MCF 10A (cell line): ENCODE results near the gene PNMT. TPM values are rescaled to one million over a fixed set of nuclear protein-coding genes. Genes with fewer than 3 reads are reported as not detected.

Source experiments
- Bru-seq: library from RNA; stranded (reverse); fragments of 400-500 nt; gene quantifications from one replicate; lab custom pipeline; 2021; lab: Mats Ljungman, UMichigan
- BruChase-seq, 2 experiments: library from RNA; stranded (reverse); fragments of 400-500 nt; gene quantifications; one replicate each; lab custom pipeline; 2021; lab: Mats Ljungman, UMichigan
- BruUV-seq: library from RNA; stranded (reverse); fragments of 400-500 nt; replicated peaks from 2 replicates; lab custom pipeline; 2021; lab: Mats Ljungman, UMichigan
- CTCF ChIA-PET: fragments of 300-600 bp; sonication (Branson Sonifier 250); formaldehyde crosslinking; extraction: SDS; loops from one replicate; lab custom pipeline; 2021; ENCODE audit warnings: antibody characterized with exemption, inconsistent platforms; lab: Yijun Ruan, JAX
- POLR2A ChIA-PET: fragments of 300-600, 350-650 bp; sonication (Branson Sonifier 250); formaldehyde crosslinking; extraction: SDS; loops from one replicate; lab custom pipeline; 2020; ENCODE audit warnings: antibody characterized with exemption, inconsistent platforms; lab: Yijun Ruan, JAX
- DNase-seq: peaks from one replicate; pipeline ENCODE4 v3.0.0-alpha.2; 2018; ENCODE audit not compliant: unreplicated experiment
- H3K27ac Mint-ChIP-seq: one replicate; pipeline ENCODE4 v1.8.0; 2022; ENCODE audit warnings: mild to moderate bottlenecking, low read depth, mixed read lengths; ENCODE audit not compliant: unreplicated experiment
- H3K27me3 Mint-ChIP-seq: one replicate; pipeline ENCODE4 v1.8.0; 2022; ENCODE audit warnings: mixed read lengths; ENCODE audit not compliant: insufficient read depth, unreplicated experiment
- H3K36me3 Mint-ChIP-seq: one replicate; pipeline ENCODE4 v1.8.0; 2022; ENCODE audit warnings: mild to moderate bottlenecking, moderate library complexity, mixed read lengths; ENCODE audit not compliant: insufficient read depth, unreplicated experiment
- H3K4me1 Mint-ChIP-seq: one replicate; pipeline ENCODE4 v1.8.0; 2022; ENCODE audit warnings: mixed read lengths; ENCODE audit not compliant: insufficient read depth, unreplicated experiment
- H3K4me3 Mint-ChIP-seq: one replicate; pipeline ENCODE4 v1.8.0; 2022; ENCODE audit warnings: mild to moderate bottlenecking, moderate library complexity, mixed read lengths; ENCODE audit not compliant: unreplicated experiment
- H3K9me3 Mint-ChIP-seq: one replicate; pipeline ENCODE4 v1.8.0; 2022; ENCODE audit warnings: mixed read lengths; ENCODE audit not compliant: unreplicated experiment
- intact Hi-C: fragments of 100-400 bp; cut with micrococcal nuclease; formaldehyde crosslinking; loops from 2 replicates; pipeline ENCODE4 v1.14.1; 2022
- long read RNA-seq: library from polyadenylated mRNA; stranded (forward); transcript quantifications from one replicate; pipeline ENCODE4 v2.0.0, GENCODE V29; 2022
- total RNA-seq: library from RNA; stranded (reverse); gene quantifications from 2 replicates; pipeline ENCODE4 v1.2.3, GENCODE V29; 2022
- TF ChIP-seq, protein P1 (sequence below): fragments of 200-600 bp; IDR thresholded peaks from one replicate; pipeline ENCODE4 v1.8.0; 2022; ENCODE audit warnings: antibody characterized with exemption, mild to moderate bottlenecking; ENCODE audit not compliant: unreplicated experiment

Gene PNMT, protein sequence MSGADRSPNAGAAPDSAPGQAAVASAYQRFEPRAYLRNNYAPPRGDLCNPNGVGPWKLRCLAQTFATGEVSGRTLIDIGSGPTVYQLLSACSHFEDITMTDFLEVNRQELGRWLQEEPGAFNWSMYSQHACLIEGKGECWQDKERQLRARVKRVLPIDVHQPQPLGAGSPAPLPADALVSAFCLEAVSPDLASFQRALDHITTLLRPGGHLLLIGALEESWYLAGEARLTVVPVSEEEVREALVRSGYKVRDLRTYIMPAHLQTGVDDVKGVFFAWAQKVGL
- total RNA-seq (not detected in 2 replicates), Bru-seq, nascent RNA (not detected), BruChase-seq, experiment 1, labeled RNA remaining after a 6-hour chase (not detected), BruChase-seq, experiment 2, labeled RNA remaining after a 2-hour chase (not detected)
- long read RNA-seq, result 0 reads

DNA sequence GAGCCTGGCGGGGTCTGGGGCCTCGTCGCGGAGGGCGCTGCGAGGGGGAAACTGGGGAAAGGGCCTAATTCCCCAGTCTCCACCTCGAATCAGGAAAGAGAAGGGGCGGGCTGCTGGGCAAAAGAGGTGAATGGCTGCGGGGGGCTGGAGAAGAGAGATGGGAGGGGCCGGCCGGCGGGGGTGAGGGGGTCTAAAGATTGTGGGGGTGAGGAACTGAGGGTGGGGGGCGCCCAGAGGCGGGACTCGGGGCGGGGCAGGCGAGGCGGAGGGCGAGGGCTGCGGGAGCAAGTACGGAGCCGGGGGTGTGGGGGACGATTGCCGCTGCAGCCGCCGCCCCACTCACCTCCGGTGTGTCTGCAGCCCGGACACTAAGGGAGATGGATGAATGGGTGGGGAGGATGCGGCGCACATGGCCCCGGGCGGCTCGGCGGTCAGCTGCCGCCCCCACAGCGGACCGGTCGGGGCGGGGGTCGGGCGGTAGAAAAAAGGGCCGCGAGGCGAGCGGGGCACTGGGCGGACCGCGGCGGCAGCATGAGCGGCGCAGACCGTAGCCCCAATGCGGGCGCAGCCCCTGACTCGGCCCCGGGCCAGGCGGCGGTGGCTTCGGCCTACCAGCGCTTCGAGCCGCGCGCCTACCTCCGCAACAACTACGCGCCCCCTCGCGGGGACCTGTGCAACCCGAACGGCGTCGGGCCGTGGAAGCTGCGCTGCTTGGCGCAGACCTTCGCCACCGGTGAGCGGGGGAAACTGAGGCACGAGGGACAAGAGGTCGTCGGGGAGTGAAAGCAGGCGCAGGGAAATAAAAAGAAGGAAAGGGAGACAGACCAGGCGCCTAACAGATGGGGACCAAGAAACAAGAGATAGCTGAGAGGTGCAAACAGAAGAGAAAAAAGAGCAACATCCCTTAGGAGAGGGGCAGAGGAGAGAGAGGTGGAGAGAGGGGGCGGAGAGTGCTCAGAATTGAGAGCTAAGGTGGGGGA is at the start of gene PNMT:
Gene PNMT (plus strand): TSS at position 509 of the 980 bp plus-strand sequence. CDS start 23 bp downstream, at position 532.
- BruUV-seq, result no TSS peak
- no peaks in the 10 kb centered on the region for H3K9me3 Mint-ChIP-seq
- intact Hi-C loops, result no loop called here
- peak within 1 kb of the TSS; percentile 7 for H3K4me3 Mint-ChIP-seq
- H3K27ac Mint-ChIP-seq, result no peak within 1 kb of the TSS
- peak; percentile 36 for DNase-seq
- ChIA-PET POLR2A (interaction anchor here (0.7 to 1.0 kb wide), 3 partner anchors 20 to 123 kb away, joined by 3 to 4 read pairs (median 3); partner anchors contain the start of gene PGAP3), CTCF (interaction anchor here (0.8 to 1.1 kb wide), 4 partner anchors 14 to 162 kb away, joined by 3 to 9 read pairs (median 4); no protein-coding TSS in a partner anchor)
- peaks cover 41% of the 10 kb centered on the region for H3K27me3 Mint-ChIP-seq
- TF ChIP-seq, protein P1, sequence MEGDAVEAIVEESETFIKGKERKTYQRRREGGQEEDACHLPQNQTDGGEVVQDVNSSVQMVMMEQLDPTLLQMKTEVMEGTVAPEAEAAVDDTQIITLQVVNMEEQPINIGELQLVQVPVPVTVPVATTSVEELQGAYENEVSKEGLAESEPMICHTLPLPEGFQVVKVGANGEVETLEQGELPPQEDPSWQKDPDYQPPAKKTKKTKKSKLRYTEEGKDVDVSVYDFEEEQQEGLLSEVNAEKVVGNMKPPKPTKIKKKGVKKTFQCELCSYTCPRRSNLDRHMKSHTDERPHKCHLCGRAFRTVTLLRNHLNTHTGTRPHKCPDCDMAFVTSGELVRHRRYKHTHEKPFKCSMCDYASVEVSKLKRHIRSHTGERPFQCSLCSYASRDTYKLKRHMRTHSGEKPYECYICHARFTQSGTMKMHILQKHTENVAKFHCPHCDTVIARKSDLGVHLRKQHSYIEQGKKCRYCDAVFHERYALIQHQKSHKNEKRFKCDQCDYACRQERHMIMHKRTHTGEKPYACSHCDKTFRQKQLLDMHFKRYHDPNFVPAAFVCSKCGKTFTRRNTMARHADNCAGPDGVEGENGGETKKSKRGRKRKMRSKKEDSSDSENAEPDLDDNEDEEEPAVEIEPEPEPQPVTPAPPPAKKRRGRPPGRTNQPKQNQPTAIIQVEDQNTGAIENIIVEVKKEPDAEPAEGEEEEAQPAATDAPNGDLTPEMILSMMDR, result peak; percentile 44
- H3K4me1 Mint-ChIP-seq, result peaks cover 16% of the 10 kb centered on the region
- H3K36me3 Mint-ChIP-seq, result peaks cover 13% of the 10 kb centered on the region

DNA sequence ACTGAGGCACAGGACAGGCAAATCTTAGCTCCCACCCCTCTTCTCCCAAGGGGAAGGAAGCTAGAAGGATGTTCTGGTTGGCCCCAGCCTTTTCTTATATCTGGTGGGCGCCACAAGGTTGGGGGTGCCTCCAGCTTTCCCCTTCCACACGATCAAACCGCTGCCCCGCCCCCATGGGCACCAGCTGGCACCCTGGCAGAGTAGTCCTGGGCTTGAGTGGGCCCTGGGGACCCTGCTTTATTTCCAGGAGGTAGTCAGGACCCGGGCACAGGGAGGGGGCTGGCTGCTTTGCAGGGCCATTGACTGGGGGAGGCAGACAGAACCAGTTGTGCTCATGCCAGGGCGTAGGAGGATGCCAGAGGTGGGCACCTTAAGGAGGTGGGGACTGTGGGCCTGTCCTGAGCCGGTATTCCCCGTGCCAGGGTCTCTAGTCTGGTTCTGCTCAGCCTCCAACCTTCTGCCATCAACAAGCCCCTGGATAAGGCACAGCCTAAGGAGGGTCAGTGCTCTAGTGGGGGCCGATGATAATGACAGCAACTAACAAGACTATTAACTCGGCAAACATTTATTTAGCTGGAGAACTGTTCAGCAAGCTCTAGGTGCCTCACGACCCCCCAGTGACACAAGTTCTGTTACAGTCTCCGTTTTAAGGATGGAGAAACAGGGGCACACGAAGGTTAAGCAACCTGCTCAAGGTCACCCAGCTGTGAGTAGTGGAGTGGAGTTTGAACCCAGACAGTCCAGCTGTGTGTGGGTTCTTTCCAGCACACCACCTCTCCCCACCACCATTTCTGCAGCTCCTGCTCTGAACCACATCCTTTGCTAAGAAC is 49.1 kb upstream of the PNMT start:
- Mint-ChIP-seq H3K9me3 (no peaks in the 10 kb centered on the region), H3K27ac (no peak overlapping the region), H3K4me1 (peaks cover 6% of the 10 kb centered on the region), H3K27me3 (peaks cover 17% of the 10 kb centered on the region), H3K4me3 (peak overlapping the region; percentile 81), H3K36me3 (no peaks in the 10 kb centered on the region)
- intact Hi-C loops, result no loop called here
- ChIA-PET POLR2A (interaction anchor here (0.7 to 1.9 kb wide), 10 partner anchors 12 to 361 kb away, joined by 3 to 6 read pairs (median 4); partner anchors contain the start of genes PSMD3 and STARD3), CTCF (interaction anchor here (0.5 to 9.2 kb wide), 9 partner anchors 10 to 411 kb away, joined by 3 to 146 read pairs (median 4); partner anchors contain the start of gene STARD3)
- no TSS peak for BruUV-seq
- no peak for DNase-seq
- TF ChIP-seq, protein P1, result no peak

DNA sequence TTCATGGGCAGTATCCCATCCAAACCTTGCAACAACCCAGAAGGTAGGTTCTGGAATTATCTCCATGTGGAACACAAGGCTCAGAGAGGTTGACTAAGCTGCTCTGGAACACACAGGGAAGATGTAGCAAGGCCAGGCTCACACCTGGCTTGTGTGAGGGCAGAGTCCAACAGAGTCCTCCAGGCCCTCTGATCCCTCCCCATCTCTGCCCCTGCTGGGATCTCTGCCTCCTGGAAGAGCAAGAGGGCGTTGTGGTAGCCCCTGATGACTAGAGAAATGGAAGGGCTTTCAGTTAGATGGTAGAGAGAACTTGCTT is 48.5 kb upstream of the PNMT start:
- Mint-ChIP-seq H3K27ac (no peak overlapping the region), H3K4me1 (peaks cover 6% of the 10 kb centered on the region), H3K9me3 (no peaks in the 10 kb centered on the region), H3K4me3 (no peak overlapping the region), H3K36me3 (no peaks in the 10 kb centered on the region), H3K27me3 (peaks cover 12% of the 10 kb centered on the region)
- intact Hi-C loops, result loop anchor here (5.0 kb wide), 1 partner anchor 118 kb away; the partner anchor contains the start of gene GRB7
- no TSS peak for BruUV-seq
- POLR2A ChIA-PET, result interaction anchor here (1.2 to 1.9 kb wide), 5 partner anchors 11 to 361 kb away, joined by 3 to 5 read pairs (median 4); partner anchors contain the start of gene PSMD3
- TF ChIP-seq, protein P1, result no peak
- no peak for DNase-seq
- CTCF ChIA-PET, result interaction anchor here (0.5 to 9.2 kb wide), 7 partner anchors 9 to 411 kb away, joined by 3 to 146 read pairs (median 6); partner anchors contain the start of gene STARD3
